PC-3 (cell line): Measurements from ENCODE around the gene PTBP2. TPM values are rescaled to one million over a fixed set of nuclear protein-coding genes. Genes with fewer than 3 reads are reported as not detected.

Experiments used
- ATAC-seq: fragments of 200-7000 bp; cut with Tn5 transposase; 2 replicates; pipeline ENCODE4 v1.9.1; 2020; ENCODE audit warnings: mild to moderate bottlenecking, moderate library complexity
- BruUV-seq: library from RNA; stranded (reverse); fragments of 400-500 nt; replicated peaks from 2 replicates; lab custom pipeline; 2021; lab: Mats Ljungman, UMichigan
- CTCF ChIA-PET: fragments of 300-600 bp; sonication (Branson Sonifier 250); formaldehyde crosslinking; loops from one replicate; lab custom pipeline; 2022; ENCODE audit warnings: antibody characterized with exemption; lab: Charles Lee
- POLR2A ChIA-PET: fragments of 300-600 bp; sonication (Branson Sonifier 250); formaldehyde crosslinking; loops from one replicate; lab custom pipeline; 2022; ENCODE audit warnings: antibody characterized with exemption; ENCODE audit not compliant: unreplicated experiment; lab: Charles Lee
- DNase-seq: peaks from one replicate; pipeline ENCODE4 v3.0.0-alpha.2; 2015
- H2AFZ ChIP-seq: fragments of 300-600 bp; sonication (generic); 2 replicates; pipeline ENCODE4 v1.6.0; 2016; ENCODE audit warnings: antibody characterized with exemption, low read length
- H3F3A ChIP-seq: fragments of 300-600 bp; sonication (generic); one replicate; pipeline ENCODE4 v1.6.0; 2017; ENCODE audit warnings: antibody characterized with exemption, low read length, control low read depth, mild to moderate bottlenecking; ENCODE audit not compliant: unreplicated experiment
- H3K27ac ChIP-seq: fragments of 300-600 bp; sonication (generic); 2 replicates; pipeline ENCODE4 v1.5.1; 2016; ENCODE audit warnings: mild to moderate bottlenecking, low read length
- H3K27me3 ChIP-seq: fragments of 300-600 bp; sonication (generic); 2 replicates; pipeline ENCODE4 v1.6.1; 2016; ENCODE audit warnings: low read length, mixed read lengths
- H3K36me3 ChIP-seq: fragments of 300-600 bp; sonication (generic); 2 replicates; pipeline ENCODE4 v1.6.1; 2016; ENCODE audit warnings: low read depth, mixed run types, low read length, mixed read lengths
- H3K4me1 ChIP-seq: fragments of 300-600 bp; sonication (generic); 2 replicates; pipeline ENCODE4 v1.5.1; 2016; ENCODE audit warnings: low read length; ENCODE audit not compliant: insufficient read depth
- H3K4me2 ChIP-seq: fragments of 300-600 bp; sonication (generic); 2 replicates; pipeline ENCODE4 v1.6.0; 2016; ENCODE audit warnings: low read length
- H3K4me3 ChIP-seq: fragments of 300-600 bp; sonication (generic); 2 replicates; pipeline ENCODE4 v1.5.1; 2016; ENCODE audit warnings: mild to moderate bottlenecking, low read length, mixed read lengths
- H3K79me2 ChIP-seq: fragments of 300-600 bp; sonication (generic); 2 replicates; pipeline ENCODE4 v1.6.1; 2017; ENCODE audit warnings: low read length, mixed read lengths
- H3K9ac ChIP-seq: fragments of 300-600 bp; sonication (generic); 2 replicates; pipeline ENCODE4 v1.6.0; 2016; ENCODE audit warnings: mild to moderate bottlenecking, low read length
- H3K9me2 ChIP-seq: fragments of 300-600 bp; sonication (generic); replicated peaks from 2 replicates; pipeline ENCODE4 v1.6.1; 2016; ENCODE audit warnings: mixed run types, low read length, mixed read lengths
- H3K9me3 ChIP-seq: fragments of 300-600 bp; sonication (generic); 2 replicates; pipeline ENCODE4 v1.6.1; 2016; ENCODE audit warnings: low read length, mixed read lengths
- H4K20me1 ChIP-seq: fragments of 300-600 bp; sonication (generic); 2 replicates; pipeline ENCODE4 v1.6.1; 2016; ENCODE audit warnings: low read length, mixed read lengths
- EZH2 ChIP-seq: fragments of 300-600 bp; sonication (generic); IDR thresholded peaks from one replicate; pipeline ENCODE4 v1.6.1; 2017; ENCODE audit warnings: antibody characterized with exemption, mild to moderate bottlenecking, low read length; ENCODE audit not compliant: unreplicated experiment
- EZH2phosphoT487 ChIP-seq: fragments of 300-600 bp; sonication (generic); IDR thresholded peaks from 2 replicates; pipeline ENCODE4 v1.6.1; 2018; ENCODE audit warnings: mild to moderate bottlenecking, antibody characterized with exemption, low read length, borderline replicate concordance
- intact Hi-C: fragments of 100-400 bp; cut with micrococcal nuclease; formaldehyde crosslinking; loops from 2 replicates; pipeline ENCODE4 v1.9.0; 2023
- total RNA-seq: library from RNA; depleted of rRNA; stranded (reverse); fragments of >200 nt; gene quantifications from 2 replicates; pipeline ENCODE4 v1.2.3, GENCODE V29; 2014
- TF ChIP-seq, protein P1 (sequence below): fragments of 300-600 bp; sonication (generic); conservative IDR thresholded peaks from 2 replicates; pipeline ENCODE4 v1.5.1; 2017; ENCODE audit warnings: antibody characterized with exemption, low read depth, mild to moderate bottlenecking, low read length

The PTBP2 gene
- total RNA-seq, 1 experiment from 2014 or later: 18.6 TPM

DNA sequence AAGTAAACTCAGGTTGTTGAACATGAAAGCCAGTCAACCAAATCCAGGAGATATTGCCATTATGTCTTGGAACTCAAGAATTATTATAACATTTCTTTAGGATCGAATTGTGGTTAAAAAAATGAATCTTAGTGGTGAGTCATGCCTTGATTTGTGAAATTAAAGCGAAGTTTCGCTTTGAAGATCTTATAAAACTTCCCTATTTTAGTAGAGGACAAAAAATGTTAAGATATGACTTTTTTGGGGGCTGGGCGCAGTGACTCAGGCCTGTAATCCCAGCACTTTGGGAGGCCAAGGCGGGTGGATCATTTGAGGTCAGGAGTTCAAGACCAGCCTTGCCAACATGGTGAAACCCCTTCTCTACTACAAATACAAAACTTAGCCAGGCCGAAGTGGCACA, 39.5 kb upstream of the PTBP2 start:
- no peak for ATAC-seq

DNA sequence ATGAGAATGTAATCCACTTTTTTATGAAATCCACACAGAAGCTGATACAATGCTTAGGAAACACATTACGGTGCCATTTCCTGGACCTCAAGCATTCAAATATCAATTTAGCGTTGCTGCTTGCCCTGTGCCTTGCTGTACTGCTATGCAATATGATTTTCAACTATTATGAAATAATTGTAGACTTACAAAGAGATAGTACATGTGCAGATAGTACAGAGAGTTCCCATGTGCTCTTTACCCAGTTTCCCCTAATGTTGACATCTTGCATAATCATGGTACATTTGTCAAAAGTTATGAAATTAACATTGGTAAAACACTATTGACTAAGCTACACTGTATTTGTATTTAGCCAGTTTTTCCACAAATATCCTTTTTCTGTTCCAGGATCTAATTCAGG, 37.7 kb upstream of the PTBP2 start:
- Histone ChIP-seq H2AFZ (no peak overlapping the region), H4K20me1 (no peaks in the 10 kb centered on the region), H3K9me2 (no peaks in the 10 kb centered on the region), H3K27me3 (no peaks in the 10 kb centered on the region), H3K4me3 (no peak overlapping the region), H3K27ac (no peak overlapping the region), H3K79me2 (no peaks in the 10 kb centered on the region), H3K4me1 (no peaks in the 10 kb centered on the region), H3K9me3 (no peaks in the 10 kb centered on the region), H3F3A (no peaks in the 10 kb centered on the region), H3K36me3 (no peaks in the 10 kb centered on the region), H3K9ac (no peak overlapping the region), H3K4me2 (no peak overlapping the region)
- no peak for DNase-seq
- ATAC-seq: no peak
- TF ChIP-seq EZH2phosphoT487 (no peak), EZH2 (no peak)
- TF ChIP-seq, protein P1, sequence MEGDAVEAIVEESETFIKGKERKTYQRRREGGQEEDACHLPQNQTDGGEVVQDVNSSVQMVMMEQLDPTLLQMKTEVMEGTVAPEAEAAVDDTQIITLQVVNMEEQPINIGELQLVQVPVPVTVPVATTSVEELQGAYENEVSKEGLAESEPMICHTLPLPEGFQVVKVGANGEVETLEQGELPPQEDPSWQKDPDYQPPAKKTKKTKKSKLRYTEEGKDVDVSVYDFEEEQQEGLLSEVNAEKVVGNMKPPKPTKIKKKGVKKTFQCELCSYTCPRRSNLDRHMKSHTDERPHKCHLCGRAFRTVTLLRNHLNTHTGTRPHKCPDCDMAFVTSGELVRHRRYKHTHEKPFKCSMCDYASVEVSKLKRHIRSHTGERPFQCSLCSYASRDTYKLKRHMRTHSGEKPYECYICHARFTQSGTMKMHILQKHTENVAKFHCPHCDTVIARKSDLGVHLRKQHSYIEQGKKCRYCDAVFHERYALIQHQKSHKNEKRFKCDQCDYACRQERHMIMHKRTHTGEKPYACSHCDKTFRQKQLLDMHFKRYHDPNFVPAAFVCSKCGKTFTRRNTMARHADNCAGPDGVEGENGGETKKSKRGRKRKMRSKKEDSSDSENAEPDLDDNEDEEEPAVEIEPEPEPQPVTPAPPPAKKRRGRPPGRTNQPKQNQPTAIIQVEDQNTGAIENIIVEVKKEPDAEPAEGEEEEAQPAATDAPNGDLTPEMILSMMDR: no peak
- BruUV-seq: no TSS peak
- intact Hi-C loops: no loop called here
- POLR2A ChIA-PET: no interaction called here
- CTCF ChIA-PET: no interaction called here

More for the DNA sequence above, 39.5 kb upstream of the PTBP2 start:
- TF ChIP-seq EZH2phosphoT487 (no peak), EZH2 (no peak)
- TF ChIP-seq, protein P1: no peak
- no peak for DNase-seq
- Histone ChIP-seq H2AFZ (no peak overlapping the region), H4K20me1 (no peaks in the 10 kb centered on the region), H3K36me3 (no peaks in the 10 kb centered on the region), H3K4me1 (no peaks in the 10 kb centered on the region), H3F3A (no peaks in the 10 kb centered on the region), H3K9me3 (no peaks in the 10 kb centered on the region), H3K27ac (no peak overlapping the region), H3K27me3 (0 out of 2 replicates have a peak, but pooled peaks cover 7% of the 10 kb centered on the region), H3K9me2 (no peaks in the 10 kb centered on the region), H3K4me2 (no peak overlapping the region), H3K4me3 (no peak overlapping the region), H3K79me2 (no peaks in the 10 kb centered on the region), H3K9ac (no peak overlapping the region)
- intact Hi-C loops: no loop called here
- BruUV-seq: no TSS peak
- POLR2A ChIA-PET: no interaction called here
- CTCF ChIA-PET: no interaction called here

DNA sequence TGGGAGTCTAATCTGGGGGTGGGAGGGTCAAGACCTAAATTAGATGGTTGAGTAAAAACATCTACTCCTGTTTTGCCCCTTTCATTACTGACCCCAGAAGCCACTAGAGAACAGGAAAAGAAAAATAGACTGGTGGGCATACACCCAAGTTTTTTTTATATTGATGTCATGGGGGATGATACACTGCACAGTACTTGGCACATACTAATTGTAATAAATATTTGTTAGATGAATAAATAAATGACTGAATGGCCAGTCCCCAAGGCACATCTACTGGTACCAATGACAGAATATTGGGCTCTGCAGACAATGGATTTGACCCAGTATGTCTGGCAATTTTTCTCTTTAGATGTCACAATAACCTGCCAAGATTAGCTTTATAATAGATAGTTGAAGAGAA, 36.8 kb upstream of the PTBP2 start:
- no peaks in the 10 kb centered on the region for H3K79me2 ChIP-seq
- H3K9me2 ChIP-seq: no peaks in the 10 kb centered on the region
- POLR2A ChIA-PET: no interaction called here
- H3K27me3 ChIP-seq: no peaks in the 10 kb centered on the region
- intact Hi-C loops: no loop called here
- H3K27ac ChIP-seq: no peak overlapping the region
- H2AFZ ChIP-seq: no peak overlapping the region
- H3K4me2 ChIP-seq: no peak overlapping the region
- DNase-seq (no peak), ATAC-seq (no peak)
- no peaks in the 10 kb centered on the region for H3K36me3 ChIP-seq
- no peak overlapping the region for H3K4me3 ChIP-seq
- H3K4me1 ChIP-seq: no peaks in the 10 kb centered on the region
- TF ChIP-seq EZH2 (no peak), EZH2phosphoT487 (no peak)
- TF ChIP-seq, protein P1: no peak
- no peaks in the 10 kb centered on the region for H3K9me3 ChIP-seq
- no peak overlapping the region for H3K9ac ChIP-seq
- CTCF ChIA-PET: no interaction called here
- BruUV-seq: no TSS peak
- no peaks in the 10 kb centered on the region for H3F3A ChIP-seq
- no peaks in the 10 kb centered on the region for H4K20me1 ChIP-seq
